H1 (cell line): ENCODE data around the gene RNF168. TPM values are rescaled to one million over a fixed set of nuclear protein-coding genes. Genes with fewer than 3 reads are reported as not detected.

Experiments used
- ATF2 ChIP-seq: IDR thresholded peaks from 2 replicates; pipeline ENCODE4 v1.6.1; 2012; ENCODE audit warnings: low read length, inconsistent platforms
- E2F6 ChIP-seq: IDR thresholded peaks from 2 replicates; pipeline ENCODE4 v1.6.1; 2012; ENCODE audit warnings: inconsistent platforms
- RFX5 ChIP-seq: IDR thresholded peaks from 2 replicates; pipeline ENCODE4 v1.6.1; 2011; ENCODE audit warnings: low read depth, low read length, improper control_type of control experiment, borderline replicate concordance
- TAF7 ChIP-seq: optimal IDR thresholded peaks from 2 replicates; pipeline ENCODE3; 2011; ENCODE audit warnings: low read depth, mild to moderate bottlenecking, inconsistent platforms, low read length, moderate library complexity, borderline replicate concordance
- ZNF274 ChIP-seq: IDR thresholded peaks from 2 replicates; pipeline ENCODE4 v1.7.0; 2012; ENCODE audit warnings: low read length, borderline replicate concordance; ENCODE audit errors: extremely low read depth
- polyA plus RNA-seq, 7 experiments: library from polyadenylated mRNA; depleted of rRNA in 3 of 7; stranded (reverse) in 5 of 7; unstranded in 2 of 7; fragments of >200 nt in 5 of 7; fragments of 200-250 nt in 2 of 7; gene quantifications; 1 replicate in 5 of 7; 2 replicates in 1 of 7; 4 replicates in 1 of 7; pipeline versions ENCODE4 v1.2.1 to v1.2.3, GENCODE V29; 2011 to 2013; ENCODE audit warnings: missing spikeins in 2 of 7, mixed read lengths in 2 of 7
- total RNA-seq: library from RNA; stranded (reverse); fragmentation: NEBNext Ultra II Directional; extraction: Animal tissue kit (Norgen Biotek cat#: 25700); gene quantifications from 2 replicates; pipeline ENCODE4 v1.2.1, GENCODE V29; 2021
- TF ChIP-seq, protein P1 (sequence below): fragments of 300-600 bp; sonication (generic); IDR thresholded peaks from 2 replicates; pipeline ENCODE4 v1.7.1; 2012; ENCODE audit warnings: low read length, moderate library complexity, mild to moderate bottlenecking, inconsistent platforms; ENCODE audit not compliant: insufficient replicate concordance
- TF ChIP-seq, protein P2 (sequence below), 3 experiments: IDR thresholded peaks; 1 replicate in 2 of 3; 2 replicates in 1 of 3; pipeline versions ENCODE4 v1.5.1 to v1.6.1; 2011; ENCODE audit warnings: low read length in 3 of 3, mild to moderate bottlenecking in 3 of 3, inconsistent platforms in 2 of 3, low read depth in 1 of 3, moderate library complexity in 1 of 3; ENCODE audit not compliant: insufficient read depth in 1 of 3; ENCODE audit errors: control extremely low read depth in 1 of 3

Gene RNF168
- total and polyA plus RNA-seq, 2 of the 8 experiments (the other 6 are each of a cell fraction or from before 2014, with no cell fraction given): 6.3 to 63.5 TPM

DNA sequence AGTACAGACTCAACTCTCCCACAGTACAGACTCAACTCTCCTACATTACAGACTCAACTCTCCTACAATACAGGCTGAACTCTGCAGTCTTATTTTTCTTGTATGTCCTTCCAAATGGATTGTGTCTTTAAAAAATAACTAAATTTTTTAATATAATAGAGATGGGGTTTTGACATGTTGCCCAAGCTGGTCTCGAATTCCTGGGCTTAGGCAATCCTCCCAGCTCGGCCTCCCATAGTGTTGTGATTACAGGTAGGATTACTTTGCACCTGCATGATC, 40.2 kb downstream of the RNF168 start (continued):
- TF ChIP-seq, protein P1, sequence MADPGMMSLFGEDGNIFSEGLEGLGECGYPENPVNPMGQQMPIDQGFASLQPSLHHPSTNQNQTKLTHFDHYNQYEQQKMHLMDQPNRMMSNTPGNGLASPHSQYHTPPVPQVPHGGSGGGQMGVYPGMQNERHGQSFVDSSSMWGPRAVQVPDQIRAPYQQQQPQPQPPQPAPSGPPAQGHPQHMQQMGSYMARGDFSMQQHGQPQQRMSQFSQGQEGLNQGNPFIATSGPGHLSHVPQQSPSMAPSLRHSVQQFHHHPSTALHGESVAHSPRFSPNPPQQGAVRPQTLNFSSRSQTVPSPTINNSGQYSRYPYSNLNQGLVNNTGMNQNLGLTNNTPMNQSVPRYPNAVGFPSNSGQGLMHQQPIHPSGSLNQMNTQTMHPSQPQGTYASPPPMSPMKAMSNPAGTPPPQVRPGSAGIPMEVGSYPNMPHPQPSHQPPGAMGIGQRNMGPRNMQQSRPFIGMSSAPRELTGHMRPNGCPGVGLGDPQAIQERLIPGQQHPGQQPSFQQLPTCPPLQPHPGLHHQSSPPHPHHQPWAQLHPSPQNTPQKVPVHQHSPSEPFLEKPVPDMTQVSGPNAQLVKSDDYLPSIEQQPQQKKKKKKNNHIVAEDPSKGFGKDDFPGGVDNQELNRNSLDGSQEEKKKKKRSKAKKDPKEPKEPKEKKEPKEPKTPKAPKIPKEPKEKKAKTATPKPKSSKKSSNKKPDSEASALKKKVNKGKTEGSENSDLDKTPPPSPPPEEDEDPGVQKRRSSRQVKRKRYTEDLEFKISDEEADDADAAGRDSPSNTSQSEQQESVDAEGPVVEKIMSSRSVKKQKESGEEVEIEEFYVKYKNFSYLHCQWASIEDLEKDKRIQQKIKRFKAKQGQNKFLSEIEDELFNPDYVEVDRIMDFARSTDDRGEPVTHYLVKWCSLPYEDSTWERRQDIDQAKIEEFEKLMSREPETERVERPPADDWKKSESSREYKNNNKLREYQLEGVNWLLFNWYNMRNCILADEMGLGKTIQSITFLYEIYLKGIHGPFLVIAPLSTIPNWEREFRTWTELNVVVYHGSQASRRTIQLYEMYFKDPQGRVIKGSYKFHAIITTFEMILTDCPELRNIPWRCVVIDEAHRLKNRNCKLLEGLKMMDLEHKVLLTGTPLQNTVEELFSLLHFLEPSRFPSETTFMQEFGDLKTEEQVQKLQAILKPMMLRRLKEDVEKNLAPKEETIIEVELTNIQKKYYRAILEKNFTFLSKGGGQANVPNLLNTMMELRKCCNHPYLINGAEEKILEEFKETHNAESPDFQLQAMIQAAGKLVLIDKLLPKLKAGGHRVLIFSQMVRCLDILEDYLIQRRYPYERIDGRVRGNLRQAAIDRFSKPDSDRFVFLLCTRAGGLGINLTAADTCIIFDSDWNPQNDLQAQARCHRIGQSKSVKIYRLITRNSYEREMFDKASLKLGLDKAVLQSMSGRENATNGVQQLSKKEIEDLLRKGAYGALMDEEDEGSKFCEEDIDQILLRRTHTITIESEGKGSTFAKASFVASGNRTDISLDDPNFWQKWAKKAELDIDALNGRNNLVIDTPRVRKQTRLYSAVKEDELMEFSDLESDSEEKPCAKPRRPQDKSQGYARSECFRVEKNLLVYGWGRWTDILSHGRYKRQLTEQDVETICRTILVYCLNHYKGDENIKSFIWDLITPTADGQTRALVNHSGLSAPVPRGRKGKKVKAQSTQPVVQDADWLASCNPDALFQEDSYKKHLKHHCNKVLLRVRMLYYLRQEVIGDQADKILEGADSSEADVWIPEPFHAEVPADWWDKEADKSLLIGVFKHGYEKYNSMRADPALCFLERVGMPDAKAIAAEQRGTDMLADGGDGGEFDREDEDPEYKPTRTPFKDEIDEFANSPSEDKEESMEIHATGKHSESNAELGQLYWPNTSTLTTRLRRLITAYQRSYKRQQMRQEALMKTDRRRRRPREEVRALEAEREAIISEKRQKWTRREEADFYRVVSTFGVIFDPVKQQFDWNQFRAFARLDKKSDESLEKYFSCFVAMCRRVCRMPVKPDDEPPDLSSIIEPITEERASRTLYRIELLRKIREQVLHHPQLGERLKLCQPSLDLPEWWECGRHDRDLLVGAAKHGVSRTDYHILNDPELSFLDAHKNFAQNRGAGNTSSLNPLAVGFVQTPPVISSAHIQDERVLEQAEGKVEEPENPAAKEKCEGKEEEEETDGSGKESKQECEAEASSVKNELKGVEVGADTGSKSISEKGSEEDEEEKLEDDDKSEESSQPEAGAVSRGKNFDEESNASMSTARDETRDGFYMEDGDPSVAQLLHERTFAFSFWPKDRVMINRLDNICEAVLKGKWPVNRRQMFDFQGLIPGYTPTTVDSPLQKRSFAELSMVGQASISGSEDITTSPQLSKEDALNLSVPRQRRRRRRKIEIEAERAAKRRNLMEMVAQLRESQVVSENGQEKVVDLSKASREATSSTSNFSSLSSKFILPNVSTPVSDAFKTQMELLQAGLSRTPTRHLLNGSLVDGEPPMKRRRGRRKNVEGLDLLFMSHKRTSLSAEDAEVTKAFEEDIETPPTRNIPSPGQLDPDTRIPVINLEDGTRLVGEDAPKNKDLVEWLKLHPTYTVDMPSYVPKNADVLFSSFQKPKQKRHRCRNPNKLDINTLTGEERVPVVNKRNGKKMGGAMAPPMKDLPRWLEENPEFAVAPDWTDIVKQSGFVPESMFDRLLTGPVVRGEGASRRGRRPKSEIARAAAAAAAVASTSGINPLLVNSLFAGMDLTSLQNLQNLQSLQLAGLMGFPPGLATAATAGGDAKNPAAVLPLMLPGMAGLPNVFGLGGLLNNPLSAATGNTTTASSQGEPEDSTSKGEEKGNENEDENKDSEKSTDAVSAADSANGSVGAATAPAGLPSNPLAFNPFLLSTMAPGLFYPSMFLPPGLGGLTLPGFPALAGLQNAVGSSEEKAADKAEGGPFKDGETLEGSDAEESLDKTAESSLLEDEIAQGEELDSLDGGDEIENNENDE: no peak
- TF ChIP-seq TAF7: no peak
- TF ChIP-seq ZNF274: no peak
- TF ChIP-seq, protein P2, sequence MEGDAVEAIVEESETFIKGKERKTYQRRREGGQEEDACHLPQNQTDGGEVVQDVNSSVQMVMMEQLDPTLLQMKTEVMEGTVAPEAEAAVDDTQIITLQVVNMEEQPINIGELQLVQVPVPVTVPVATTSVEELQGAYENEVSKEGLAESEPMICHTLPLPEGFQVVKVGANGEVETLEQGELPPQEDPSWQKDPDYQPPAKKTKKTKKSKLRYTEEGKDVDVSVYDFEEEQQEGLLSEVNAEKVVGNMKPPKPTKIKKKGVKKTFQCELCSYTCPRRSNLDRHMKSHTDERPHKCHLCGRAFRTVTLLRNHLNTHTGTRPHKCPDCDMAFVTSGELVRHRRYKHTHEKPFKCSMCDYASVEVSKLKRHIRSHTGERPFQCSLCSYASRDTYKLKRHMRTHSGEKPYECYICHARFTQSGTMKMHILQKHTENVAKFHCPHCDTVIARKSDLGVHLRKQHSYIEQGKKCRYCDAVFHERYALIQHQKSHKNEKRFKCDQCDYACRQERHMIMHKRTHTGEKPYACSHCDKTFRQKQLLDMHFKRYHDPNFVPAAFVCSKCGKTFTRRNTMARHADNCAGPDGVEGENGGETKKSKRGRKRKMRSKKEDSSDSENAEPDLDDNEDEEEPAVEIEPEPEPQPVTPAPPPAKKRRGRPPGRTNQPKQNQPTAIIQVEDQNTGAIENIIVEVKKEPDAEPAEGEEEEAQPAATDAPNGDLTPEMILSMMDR (IDR thresholded peaks at IDR 0.05; ENCODE audit: control extremely low read depth in 1 of 3, insufficient read depth in 1 of 3, low read depth in 1 of 3, low read length in 3 of 3): no peak
- no peak for TF ChIP-seq E2F6
- TF ChIP-seq RFX5: no peak
- TF ChIP-seq ATF2: no peak
